NB4 (cell line): Measurements from ENCODE around the gene PRELID2.

Experiments
- CTCF ChIP-seq: IDR thresholded peaks from one replicate; pipeline ENCODE4 v1.5.1; 2012; ENCODE audit warnings: low read depth, low read length
- MAX ChIP-seq: IDR thresholded peaks from 2 replicates; pipeline ENCODE4 v1.6.1; 2011; ENCODE audit warnings: low read depth, low read length
- MYC ChIP-seq: IDR thresholded peaks from 2 replicates; pipeline ENCODE4 v1.6.1; 2011; ENCODE audit warnings: low read depth, low read length
- POLR2A ChIP-seq: IDR thresholded peaks from 2 replicates; pipeline ENCODE4 v1.6.1; 2011; ENCODE audit warnings: mild to moderate bottlenecking; ENCODE audit not compliant: insufficient read length; ENCODE audit errors: extremely low read depth

GRCh38 chr5:145723516-145723915 is 111.6 kb downstream of the PRELID2 start:
- TF ChIP-seq POLR2A (no peak), CTCF (no peak), MAX (no peak), MYC (no peak)
